ENCODE results near the gene PDZD4. TPM values are rescaled to one million over a fixed set of nuclear protein-coding genes. Genes with fewer than 3 reads are reported as not detected.

PDZD4 gene
- total and polyA plus RNA-seq, 2 donors from 2014 or later: 4.7 to 7.0 TPM

GRCh38 chrX:153767674-153768055, 62.7 kb downstream of the PDZD4 start:
- no peak for TF ChIP-seq CTCF (IDR thresholded peaks at IDR 0.05; ENCODE audit: borderline replicate concordance, extremely low read depth, insufficient read depth)
- intact Hi-C loops (cut with DNase I): loop anchor here (10.0 kb wide), 1 partner anchor 187 kb away; no protein-coding TSS in a partner anchor
- H3K9me3 ChIP-seq (ENCODE audit: control insufficient read depth in 2 of 3, insufficient read depth in 1 of 3, low read length in 3 of 3): no peaks in the 10 kb centered on the region
- DNase-seq (peak in 2 of 5 donors; percentile 30 to 58), FAIRE-seq (no peak)
- no peak overlapping the region for H3K4me3 ChIP-seq (ENCODE audit: low read length in 3 of 3)
- no peaks in the 10 kb centered on the region for H3K4me1 ChIP-seq (ENCODE audit: control insufficient read depth in 2 of 3, insufficient read depth in 2 of 3, low read depth in 1 of 3, low read length in 3 of 3)
- H3K9ac ChIP-seq (ENCODE audit: low read length in 3 of 3): no peak overlapping the region
- H3K27ac ChIP-seq (ENCODE audit: low read depth in 2 of 2, low read length in 2 of 2): no peak overlapping the region
- H3K36me3 ChIP-seq (ENCODE audit: control insufficient read depth in 2 of 3, insufficient read depth in 3 of 3, low read length in 3 of 3): no peaks in the 10 kb centered on the region
- H3K27me3 ChIP-seq (ENCODE audit: control insufficient read depth, insufficient read depth, low read length): no peaks in the 10 kb centered on the region

GRCh38 chrX:153766871-153767673, 63.3 kb downstream of the PDZD4 start:
- Histone ChIP-seq H3K9me3 (ENCODE audit: control insufficient read depth in 2 of 3, insufficient read depth in 1 of 3, low read length in 3 of 3) (no peaks in the 10 kb centered on the region), H3K27me3 (ENCODE audit: control insufficient read depth, insufficient read depth, low read length) (no peaks in the 10 kb centered on the region), H3K9ac (ENCODE audit: low read length in 3 of 3) (no peak overlapping the region), H3K36me3 (ENCODE audit: control insufficient read depth in 2 of 3, insufficient read depth in 3 of 3, low read length in 3 of 3) (no peaks in the 10 kb centered on the region), H3K4me1 (ENCODE audit: control insufficient read depth in 2 of 3, insufficient read depth in 2 of 3, low read depth in 1 of 3, low read length in 3 of 3) (no peaks in the 10 kb centered on the region), H3K27ac (ENCODE audit: low read depth in 2 of 2, low read length in 2 of 2) (no peak overlapping the region), H3K4me3 (ENCODE audit: low read length in 3 of 3) (no peak overlapping the region)
- peak in 2 of 5 donors; percentile 46 to 69 for DNase-seq
- no peak for TF ChIP-seq CTCF (IDR thresholded peaks at IDR 0.05; ENCODE audit: borderline replicate concordance, extremely low read depth, insufficient read depth)
- intact Hi-C loops (cut with DNase I): loop anchor here (10.0 kb wide), 1 partner anchor 188 kb away; no protein-coding TSS in a partner anchor
- no peak for FAIRE-seq

- no peaks in the 10 kb centered on the region for H3K4me1 ChIP-seq (ENCODE audit: control insufficient read depth in 2 of 3, insufficient read depth in 2 of 3, low read depth in 1 of 3, low read length in 3 of 3)
- no peaks in the 10 kb centered on the region for H3K27me3 ChIP-seq (ENCODE audit: control insufficient read depth, insufficient read depth, low read length)
- H3K9ac ChIP-seq (ENCODE audit: low read length in 3 of 3): no peak overlapping the region
- no peak for FAIRE-seq
- no peaks in the 10 kb centered on the region for H3K36me3 ChIP-seq (ENCODE audit: control insufficient read depth in 2 of 3, insufficient read depth in 3 of 3, low read length in 3 of 3)
- H3K4me3 ChIP-seq (ENCODE audit: low read length in 3 of 3): no peak overlapping the region
- DNase-seq: peak in 3 of 5 donors; percentile 64 to 68 (median 65)
- no peak overlapping the region for H3K27ac ChIP-seq (ENCODE audit: low read depth in 2 of 2, low read length in 2 of 2)
- no peaks in the 10 kb centered on the region for H3K9me3 ChIP-seq (ENCODE audit: control insufficient read depth in 2 of 3, insufficient read depth in 1 of 3, low read length in 3 of 3)
- no peak for TF ChIP-seq CTCF (IDR thresholded peaks at IDR 0.05; ENCODE audit: borderline replicate concordance, extremely low read depth, insufficient read depth)
- intact Hi-C loops (cut with DNase I): loop anchor here (10.0 kb wide), 1 partner anchor 189 kb away; no protein-coding TSS in a partner anchor
Measured at GRCh38 chrX:153766098-153766817, 64.1 kb downstream of the PDZD4 start.
